ENCODE data around the gene CCL28.
"Not testable (repeated sequence)": the region's sequence is repeated elsewhere in the genome, so short reads cannot be mapped to it uniquely, and the experiment has no call there.

The CCL28 gene

GRCh38 chr5:43411495-43411894, 696 bp downstream of the CCL28 start:
- Histone ChIP-seq H3K9ac (ENCODE audit: low read length in 5 of 5) (no peak overlapping the region), H3K4me1 (ENCODE audit: control insufficient read depth in 5 of 5, insufficient read depth in 5 of 5, low read length in 5 of 5) (no peaks in the 10 kb centered on the region), H3K4me3 (ENCODE audit: low read depth in 1 of 5, low read length in 5 of 5) (no peak overlapping the region), H3K9me3 (ENCODE audit: control insufficient read depth in 5 of 5, low read length in 5 of 5) (no peaks in the 10 kb centered on the region), H3K36me3 (ENCODE audit: control insufficient read depth in 5 of 5, insufficient read depth in 5 of 5, low read length in 5 of 5) (no peaks in the 10 kb centered on the region), H3K27me3 (ENCODE audit: control insufficient read depth in 5 of 5, insufficient read depth in 4 of 5, low read length in 5 of 5) (no peaks in the 10 kb centered on the region), H3K27ac (ENCODE audit: low read depth, low read length) (no peak overlapping the region)

- no peak overlapping the region for H3K27ac ChIP-seq (ENCODE audit: low read depth, low read length)
- no peaks in the 10 kb centered on the region for H3K9me3 ChIP-seq (ENCODE audit: control insufficient read depth in 5 of 5, low read length in 5 of 5)
- H3K9ac ChIP-seq (ENCODE audit: low read length in 5 of 5): no peak overlapping the region
- H3K27me3 ChIP-seq (ENCODE audit: control insufficient read depth in 5 of 5, insufficient read depth in 4 of 5, low read length in 5 of 5): no peaks in the 10 kb centered on the region
- H3K36me3 ChIP-seq (ENCODE audit: control insufficient read depth in 5 of 5, insufficient read depth in 5 of 5, low read length in 5 of 5): no peaks in the 10 kb centered on the region
- no peaks in the 10 kb centered on the region for H3K4me1 ChIP-seq (ENCODE audit: control insufficient read depth in 5 of 5, insufficient read depth in 5 of 5, low read length in 5 of 5)
- no peak overlapping the region for H3K4me3 ChIP-seq (ENCODE audit: low read depth in 1 of 5, low read length in 5 of 5)
Measured at GRCh38 chr5:43410414-43410813, 1.8 kb downstream of the CCL28 start.

- H3K9me3 ChIP-seq (ENCODE audit: control insufficient read depth in 5 of 5, low read length in 5 of 5): no peaks in the 10 kb centered on the region
- H3K36me3 ChIP-seq (ENCODE audit: control insufficient read depth in 5 of 5, insufficient read depth in 5 of 5, low read length in 5 of 5): no peaks in the 10 kb centered on the region
- no peak overlapping the region for H3K4me3 ChIP-seq (ENCODE audit: low read depth in 1 of 5, low read length in 5 of 5)
- no peaks in the 10 kb centered on the region for H3K4me1 ChIP-seq (ENCODE audit: control insufficient read depth in 5 of 5, insufficient read depth in 5 of 5, low read length in 5 of 5)
- H3K27me3 ChIP-seq (ENCODE audit: control insufficient read depth in 5 of 5, insufficient read depth in 4 of 5, low read length in 5 of 5): no peaks in the 10 kb centered on the region
- no peak overlapping the region for H3K27ac ChIP-seq (ENCODE audit: low read depth, low read length)
- H3K9ac ChIP-seq (ENCODE audit: low read length in 5 of 5): no peak overlapping the region
Measured at GRCh38 chr5:43409809-43410271, 2.4 kb downstream of the CCL28 start.

GRCh38 chr5:43402524-43403066, 9.6 kb downstream of the CCL28 start:
- not testable (repeated sequence) for H3K27me3 ChIP-seq (ENCODE audit: control insufficient read depth in 5 of 5, insufficient read depth in 4 of 5, low read length in 5 of 5); H3K4me1 ChIP-seq (ENCODE audit: control insufficient read depth in 5 of 5, insufficient read depth in 5 of 5, low read length in 5 of 5); H3K36me3 ChIP-seq (ENCODE audit: control insufficient read depth in 5 of 5, insufficient read depth in 5 of 5, low read length in 5 of 5); H3K27ac ChIP-seq (ENCODE audit: low read depth, low read length); H3K9ac ChIP-seq (ENCODE audit: low read length in 5 of 5); H3K9me3 ChIP-seq (ENCODE audit: control insufficient read depth in 5 of 5, low read length in 5 of 5); H3K4me3 ChIP-seq (ENCODE audit: low read depth in 1 of 5, low read length in 5 of 5)

- H3K27me3 ChIP-seq (ENCODE audit: control insufficient read depth in 5 of 5, insufficient read depth in 4 of 5, low read length in 5 of 5): no peaks in the 10 kb centered on the region
- H3K36me3 ChIP-seq (ENCODE audit: control insufficient read depth in 5 of 5, insufficient read depth in 5 of 5, low read length in 5 of 5): no peaks in the 10 kb centered on the region
- no peaks in the 10 kb centered on the region for H3K9me3 ChIP-seq (ENCODE audit: control insufficient read depth in 5 of 5, low read length in 5 of 5)
- no peak overlapping the region for H3K27ac ChIP-seq (ENCODE audit: low read depth, low read length)
- no peak overlapping the region for H3K4me3 ChIP-seq (ENCODE audit: low read depth in 1 of 5, low read length in 5 of 5)
- peaks cover 0 to 7% (median 5%) of the 10 kb centered on the region in 5 donors for H3K4me1 ChIP-seq (ENCODE audit: control insufficient read depth in 5 of 5, insufficient read depth in 5 of 5, low read length in 5 of 5)
- no peak overlapping the region for H3K9ac ChIP-seq (ENCODE audit: low read length in 5 of 5)
Measured at GRCh38 chr5:43401827-43402226, 10.4 kb downstream of the CCL28 start.

GRCh38 chr5:43400082-43400481, 12.1 kb downstream of the CCL28 start:
- Histone ChIP-seq H3K9me3 (ENCODE audit: control insufficient read depth in 5 of 5, low read length in 5 of 5) (no peaks in the 10 kb centered on the region), H3K4me1 (ENCODE audit: control insufficient read depth in 5 of 5, insufficient read depth in 5 of 5, low read length in 5 of 5) (peaks cover 0 to 15% (median 10%) of the 10 kb centered on the region in 5 donors), H3K9ac (ENCODE audit: low read length in 5 of 5) (no peak overlapping the region), H3K27me3 (ENCODE audit: control insufficient read depth in 5 of 5, insufficient read depth in 4 of 5, low read length in 5 of 5) (no peaks in the 10 kb centered on the region), H3K4me3 (ENCODE audit: low read depth in 1 of 5, low read length in 5 of 5) (no peak overlapping the region), H3K36me3 (ENCODE audit: control insufficient read depth in 5 of 5, insufficient read depth in 5 of 5, low read length in 5 of 5) (no peaks in the 10 kb centered on the region), H3K27ac (ENCODE audit: low read depth, low read length) (no peak overlapping the region)

- no peak overlapping the region for H3K27ac ChIP-seq (ENCODE audit: low read depth, low read length)
- H3K9ac ChIP-seq (ENCODE audit: low read length in 5 of 5): peak overlapping the region; percentile 26 to 84 (median 63)
- H3K9me3 ChIP-seq (ENCODE audit: control insufficient read depth in 5 of 5, low read length in 5 of 5): no peaks in the 10 kb centered on the region
- H3K36me3 ChIP-seq (ENCODE audit: control insufficient read depth in 5 of 5, insufficient read depth in 5 of 5, low read length in 5 of 5): no peaks in the 10 kb centered on the region
- no peaks in the 10 kb centered on the region for H3K27me3 ChIP-seq (ENCODE audit: control insufficient read depth in 5 of 5, insufficient read depth in 4 of 5, low read length in 5 of 5)
- H3K4me3 ChIP-seq (ENCODE audit: low read depth in 1 of 5, low read length in 5 of 5): peak overlapping the region; percentile 74 to 89 (median 86)
- peaks cover 0 to 15% (median 10%) of the 10 kb centered on the region in 5 donors for H3K4me1 ChIP-seq (ENCODE audit: control insufficient read depth in 5 of 5, insufficient read depth in 5 of 5, low read length in 5 of 5)
Measured at GRCh38 chr5:43396762-43397304, 15.4 kb downstream of the CCL28 start.

GRCh38 chr5:43390471-43390870, 21.7 kb downstream of the CCL28 start:
- Histone ChIP-seq H3K27me3 (ENCODE audit: control insufficient read depth in 5 of 5, insufficient read depth in 4 of 5, low read length in 5 of 5) (no peaks in the 10 kb centered on the region), H3K9me3 (ENCODE audit: control insufficient read depth in 5 of 5, low read length in 5 of 5) (no peaks in the 10 kb centered on the region)

GRCh38 chr5:43389679-43390329, 22.4 kb downstream of the CCL28 start:
- no peak overlapping the region for H3K27ac ChIP-seq (ENCODE audit: low read depth, low read length)
- peaks cover 0 to 5% (median 3%) of the 10 kb centered on the region in 5 donors for H3K4me1 ChIP-seq (ENCODE audit: control insufficient read depth in 5 of 5, insufficient read depth in 5 of 5, low read length in 5 of 5)
- H3K9me3 ChIP-seq (ENCODE audit: control insufficient read depth in 5 of 5, low read length in 5 of 5): no peaks in the 10 kb centered on the region
- no peak overlapping the region for H3K4me3 ChIP-seq (ENCODE audit: low read depth in 1 of 5, low read length in 5 of 5)
- no peaks in the 10 kb centered on the region for H3K27me3 ChIP-seq (ENCODE audit: control insufficient read depth in 5 of 5, insufficient read depth in 4 of 5, low read length in 5 of 5)
- peak overlapping the region in 1 of 5 donors; percentile 5 for H3K9ac ChIP-seq (ENCODE audit: low read length in 5 of 5)
- H3K36me3 ChIP-seq (ENCODE audit: control insufficient read depth in 5 of 5, insufficient read depth in 5 of 5, low read length in 5 of 5): peaks cover 0 to 6% (median 0%) of the 10 kb centered on the region in 5 donors

More at GRCh38 chr5:43390471-43390870, 21.7 kb downstream of the CCL28 start:
- peak overlapping the region in 1 of 5 donors; percentile 5 for H3K9ac ChIP-seq (ENCODE audit: low read length in 5 of 5)
- H3K4me1 ChIP-seq (ENCODE audit: control insufficient read depth in 5 of 5, insufficient read depth in 5 of 5, low read length in 5 of 5): peaks cover 0 to 5% (median 3%) of the 10 kb centered on the region in 5 donors
- H3K36me3 ChIP-seq (ENCODE audit: control insufficient read depth in 5 of 5, insufficient read depth in 5 of 5, low read length in 5 of 5): peaks cover 0 to 6% (median 0%) of the 10 kb centered on the region in 5 donors
- no peak overlapping the region for H3K4me3 ChIP-seq (ENCODE audit: low read depth in 1 of 5, low read length in 5 of 5)
- H3K27ac ChIP-seq (ENCODE audit: low read depth, low read length): no peak overlapping the region

- H3K36me3 ChIP-seq (ENCODE audit: control insufficient read depth in 5 of 5, insufficient read depth in 5 of 5, low read length in 5 of 5): peaks cover 0 to 6% (median 0%) of the 10 kb centered on the region in 5 donors
- no peaks in the 10 kb centered on the region for H3K9me3 ChIP-seq (ENCODE audit: control insufficient read depth in 5 of 5, low read length in 5 of 5)
- H3K4me1 ChIP-seq (ENCODE audit: control insufficient read depth in 5 of 5, insufficient read depth in 5 of 5, low read length in 5 of 5): peaks cover 0 to 5% (median 3%) of the 10 kb centered on the region in 5 donors
- H3K9ac ChIP-seq (ENCODE audit: low read length in 5 of 5): no peak overlapping the region
- no peak overlapping the region for H3K4me3 ChIP-seq (ENCODE audit: low read depth in 1 of 5, low read length in 5 of 5)
- H3K27me3 ChIP-seq (ENCODE audit: control insufficient read depth in 5 of 5, insufficient read depth in 4 of 5, low read length in 5 of 5): no peaks in the 10 kb centered on the region
- no peak overlapping the region for H3K27ac ChIP-seq (ENCODE audit: low read depth, low read length)
Measured at GRCh38 chr5:43386960-43387362, 25.2 kb downstream of the CCL28 start.

All from subcutaneous abdominal adipose tissue (tissue), 5 donors.